MCF 10A (cell line): Measurements from ENCODE around the gene CDC37L1. TPM values are rescaled to one million over a fixed set of nuclear protein-coding genes. Genes with fewer than 3 reads are reported as not detected.

Experiments used
- BruUV-seq: library from RNA; stranded (reverse); fragments of 400-500 nt; replicated peaks from 2 replicates; lab custom pipeline; 2021; lab: Mats Ljungman, UMichigan
- CTCF ChIA-PET: fragments of 300-600 bp; sonication (Branson Sonifier 250); formaldehyde crosslinking; extraction: SDS; loops from one replicate; lab custom pipeline; 2021; ENCODE audit warnings: antibody characterized with exemption, inconsistent platforms; lab: Yijun Ruan, JAX
- POLR2A ChIA-PET: fragments of 300-600, 350-650 bp; sonication (Branson Sonifier 250); formaldehyde crosslinking; extraction: SDS; loops from one replicate; lab custom pipeline; 2020; ENCODE audit warnings: antibody characterized with exemption, inconsistent platforms; lab: Yijun Ruan, JAX
- DNase-seq: peaks from one replicate; pipeline ENCODE4 v3.0.0-alpha.2; 2018; ENCODE audit not compliant: unreplicated experiment
- H3K27ac Mint-ChIP-seq: one replicate; pipeline ENCODE4 v1.8.0; 2022; ENCODE audit warnings: mild to moderate bottlenecking, low read depth, mixed read lengths; ENCODE audit not compliant: unreplicated experiment
- H3K27me3 Mint-ChIP-seq: one replicate; pipeline ENCODE4 v1.8.0; 2022; ENCODE audit warnings: mixed read lengths; ENCODE audit not compliant: insufficient read depth, unreplicated experiment
- H3K36me3 Mint-ChIP-seq: one replicate; pipeline ENCODE4 v1.8.0; 2022; ENCODE audit warnings: mild to moderate bottlenecking, moderate library complexity, mixed read lengths; ENCODE audit not compliant: insufficient read depth, unreplicated experiment
- H3K4me1 Mint-ChIP-seq: one replicate; pipeline ENCODE4 v1.8.0; 2022; ENCODE audit warnings: mixed read lengths; ENCODE audit not compliant: insufficient read depth, unreplicated experiment
- H3K4me3 Mint-ChIP-seq: one replicate; pipeline ENCODE4 v1.8.0; 2022; ENCODE audit warnings: mild to moderate bottlenecking, moderate library complexity, mixed read lengths; ENCODE audit not compliant: unreplicated experiment
- H3K9me3 Mint-ChIP-seq: one replicate; pipeline ENCODE4 v1.8.0; 2022; ENCODE audit warnings: mixed read lengths; ENCODE audit not compliant: unreplicated experiment
- intact Hi-C: fragments of 100-400 bp; cut with micrococcal nuclease; formaldehyde crosslinking; loops from 2 replicates; pipeline ENCODE4 v1.14.1; 2022
- total RNA-seq: library from RNA; stranded (reverse); gene quantifications from 2 replicates; pipeline ENCODE4 v1.2.3, GENCODE V29; 2022
- TF ChIP-seq, protein P1 (sequence below): fragments of 200-600 bp; IDR thresholded peaks from one replicate; pipeline ENCODE4 v1.8.0; 2022; ENCODE audit warnings: antibody characterized with exemption, mild to moderate bottlenecking; ENCODE audit not compliant: unreplicated experiment

The CDC37L1 gene
- total RNA-seq, 1 experiment from 2014 or later = 20.4 TPM

DNA sequence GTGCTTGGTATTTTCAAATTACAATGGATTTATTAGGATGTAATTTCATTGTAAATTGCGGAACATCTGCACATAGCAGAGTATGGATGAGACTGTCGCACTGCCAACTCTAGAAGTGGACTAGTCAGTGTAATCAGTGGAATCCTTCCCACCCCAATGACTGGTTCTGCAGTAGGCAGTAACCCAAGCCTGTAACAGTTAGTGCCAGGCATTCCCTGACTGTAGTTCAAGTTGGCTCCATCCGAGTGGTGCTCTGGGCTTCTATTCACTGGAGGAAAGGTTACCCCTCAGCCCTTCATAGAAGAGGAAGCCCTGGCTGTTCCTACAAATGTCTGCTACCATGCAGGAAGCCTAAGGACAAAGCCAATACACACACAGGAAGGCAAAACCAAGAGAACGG is 38.4 kb downstream of the CDC37L1 start:
- ChIA-PET CTCF (interaction anchor here (1.0 to 1.2 kb wide), 3 partner anchors 10 to 14 kb away, joined by 3 to 4 read pairs (median 3); no protein-coding TSS in a partner anchor), POLR2A (no interaction called here)
- BruUV-seq = no TSS peak
- Mint-ChIP-seq H3K4me3 (no peak overlapping the region), H3K36me3 (peaks cover 57% of the 10 kb centered on the region), H3K9me3 (peaks cover 8% of the 10 kb centered on the region), H3K27ac (no peak overlapping the region), H3K4me1 (no peaks in the 10 kb centered on the region), H3K27me3 (no peaks in the 10 kb centered on the region)
- TF ChIP-seq, protein P1, sequence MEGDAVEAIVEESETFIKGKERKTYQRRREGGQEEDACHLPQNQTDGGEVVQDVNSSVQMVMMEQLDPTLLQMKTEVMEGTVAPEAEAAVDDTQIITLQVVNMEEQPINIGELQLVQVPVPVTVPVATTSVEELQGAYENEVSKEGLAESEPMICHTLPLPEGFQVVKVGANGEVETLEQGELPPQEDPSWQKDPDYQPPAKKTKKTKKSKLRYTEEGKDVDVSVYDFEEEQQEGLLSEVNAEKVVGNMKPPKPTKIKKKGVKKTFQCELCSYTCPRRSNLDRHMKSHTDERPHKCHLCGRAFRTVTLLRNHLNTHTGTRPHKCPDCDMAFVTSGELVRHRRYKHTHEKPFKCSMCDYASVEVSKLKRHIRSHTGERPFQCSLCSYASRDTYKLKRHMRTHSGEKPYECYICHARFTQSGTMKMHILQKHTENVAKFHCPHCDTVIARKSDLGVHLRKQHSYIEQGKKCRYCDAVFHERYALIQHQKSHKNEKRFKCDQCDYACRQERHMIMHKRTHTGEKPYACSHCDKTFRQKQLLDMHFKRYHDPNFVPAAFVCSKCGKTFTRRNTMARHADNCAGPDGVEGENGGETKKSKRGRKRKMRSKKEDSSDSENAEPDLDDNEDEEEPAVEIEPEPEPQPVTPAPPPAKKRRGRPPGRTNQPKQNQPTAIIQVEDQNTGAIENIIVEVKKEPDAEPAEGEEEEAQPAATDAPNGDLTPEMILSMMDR = no peak
- no peak for DNase-seq
- intact Hi-C loops = no loop called here

DNA sequence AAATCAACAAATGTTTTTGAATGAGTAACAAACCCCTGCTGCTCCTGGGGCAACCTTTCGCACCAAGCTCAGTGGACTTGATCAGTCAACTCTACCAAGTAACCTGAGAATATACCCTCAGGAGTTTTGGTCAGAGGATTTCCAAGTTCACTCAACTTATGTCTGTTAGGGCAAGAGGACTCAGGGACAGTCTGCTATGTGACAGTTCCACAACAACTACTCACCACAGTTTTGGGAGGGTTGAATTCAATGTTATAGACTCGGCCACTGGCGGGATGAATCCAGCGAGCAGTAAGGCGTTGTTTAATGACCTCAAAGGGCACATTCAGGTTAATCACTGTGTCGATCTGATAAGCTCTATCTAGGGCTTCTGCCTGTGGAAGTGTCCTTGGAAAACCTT is 39.5 kb downstream of the CDC37L1 start:
- BruUV-seq = no TSS peak
- Mint-ChIP-seq H3K4me3 (no peak overlapping the region), H3K36me3 (peaks cover 53% of the 10 kb centered on the region), H3K9me3 (peaks cover 3% of the 10 kb centered on the region), H3K27ac (no peak overlapping the region), H3K27me3 (no peaks in the 10 kb centered on the region), H3K4me1 (no peaks in the 10 kb centered on the region)
- DNase-seq = no peak
- ChIA-PET CTCF (interaction anchor here (0.7 to 1.0 kb wide), 4 partner anchors 8 to 731 kb away, joined by 3 read pairs; partner anchors contain the start of gene CD274), POLR2A (interaction anchor here (0.6 to 1.1 kb wide), 2 partner anchors 18 to 21 kb away, joined by 3 to 4 read pairs; no protein-coding TSS in a partner anchor)
- intact Hi-C loops = no loop called here
- TF ChIP-seq, protein P1 = no peak

DNA sequence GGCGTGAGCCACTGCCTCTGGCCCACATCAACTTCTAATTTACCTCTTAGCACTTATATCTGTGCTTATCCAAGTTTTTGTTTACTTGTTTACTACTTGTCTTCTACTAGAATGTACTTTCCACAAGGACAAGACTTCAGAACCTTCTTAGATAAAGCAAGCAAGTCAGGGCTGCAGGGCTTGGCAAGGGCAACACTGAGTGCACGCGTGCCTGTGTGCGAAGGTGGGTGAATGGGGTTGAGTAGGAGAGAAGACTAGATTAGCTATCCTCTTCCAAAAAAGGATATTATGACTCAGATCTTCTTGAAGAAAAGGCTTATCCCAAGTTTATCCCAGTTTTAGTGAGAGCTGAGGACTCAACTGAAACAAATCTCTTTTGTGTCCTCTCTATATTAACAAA is 42.4 kb downstream of the CDC37L1 start:
- intact Hi-C loops = no loop called here

DNA sequence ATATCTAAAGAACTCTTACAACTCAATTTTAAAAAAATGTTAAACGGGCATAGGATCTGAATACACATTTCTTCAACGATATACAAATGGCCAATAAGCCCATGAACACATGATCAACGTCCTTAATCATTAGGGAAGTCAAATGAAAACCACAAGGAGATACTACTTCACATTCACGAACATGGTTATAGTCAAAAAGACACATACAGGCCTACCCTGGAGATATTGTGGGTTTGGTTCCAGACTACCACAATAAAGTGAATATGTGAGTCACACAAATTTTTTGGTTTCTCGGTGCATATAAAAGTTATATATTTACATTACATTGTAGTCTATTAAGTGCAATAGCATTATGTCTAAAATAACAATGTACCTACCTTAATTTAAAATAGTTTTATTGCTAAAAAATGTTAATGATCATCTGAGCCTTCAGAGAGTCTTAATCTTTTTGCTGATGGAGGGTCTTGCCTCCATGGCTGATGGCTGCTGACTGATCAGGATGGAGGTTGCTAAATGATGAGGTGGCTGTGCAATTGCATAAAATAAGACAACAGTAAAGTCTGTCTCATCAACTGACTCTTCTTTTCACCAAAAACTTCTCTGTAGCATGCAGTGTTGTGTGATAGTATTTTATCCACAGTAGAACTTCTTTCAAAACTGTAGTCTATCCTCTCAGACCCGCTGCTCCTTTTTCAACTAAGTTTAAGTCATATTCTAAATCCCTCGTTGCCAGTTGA is 46.5 kb downstream of the CDC37L1 start:
- CTCF ChIA-PET = no interaction called here
- Mint-ChIP-seq H3K27ac (peak overlapping the region; percentile 7), H3K36me3 (peaks cover 21% of the 10 kb centered on the region), H3K4me3 (no peak overlapping the region), H3K4me1 (peaks cover 6% of the 10 kb centered on the region), H3K27me3 (no peaks in the 10 kb centered on the region), H3K9me3 (no peaks in the 10 kb centered on the region)
- intact Hi-C loops = no loop called here
- no peak for DNase-seq
- POLR2A ChIA-PET = no interaction called here
- BruUV-seq = no TSS peak
- TF ChIP-seq, protein P1 = no peak

More for the DNA sequence above, 42.4 kb downstream of the CDC37L1 start:
- no peak overlapping the region for H3K4me3 Mint-ChIP-seq
- ChIA-PET POLR2A (interaction anchor here (0.8 to 1.1 kb wide), 2 partner anchors 10 to 37 kb away, joined by 3 to 5 read pairs; no protein-coding TSS in a partner anchor), CTCF (interaction anchor here (0.6 to 1.1 kb wide), 3 partner anchors 19 to 644 kb away, joined by 3 read pairs; no protein-coding TSS in a partner anchor)
- no peak for DNase-seq
- no peaks in the 10 kb centered on the region for H3K27me3 Mint-ChIP-seq
- peaks cover 58% of the 10 kb centered on the region for H3K36me3 Mint-ChIP-seq
- H3K4me1 Mint-ChIP-seq = peaks cover 5% of the 10 kb centered on the region
- H3K27ac Mint-ChIP-seq = no peak overlapping the region
- TF ChIP-seq, protein P1 = no peak
- H3K9me3 Mint-ChIP-seq = no peaks in the 10 kb centered on the region
- no TSS peak for BruUV-seq
